ENCODE results near the gene MAU2. TPM values are rescaled to one million over a fixed set of nuclear protein-coding genes. Genes with fewer than 3 reads are reported as not detected.

The MAU2 gene
- total RNA-seq, 1 experiment from 2014 or later: 48.4 TPM

GRCh38 chr19:19345970-19346369 is 25.3 kb downstream of the MAU2 start:
- no peak overlapping the region for H3T11ph ChIP-seq (ENCODE audit: low read length)
- H3K79me2 ChIP-seq (ENCODE audit: insufficient read depth, low read length): no peaks in the 10 kb centered on the region
- no peak overlapping the region for H4K8ac ChIP-seq (replicated peaks; ENCODE audit: insufficient read length, low read depth, low read length)
- no peak overlapping the region for H3K56ac ChIP-seq (ENCODE audit: insufficient read length, low read depth, low read length)
- H3K9ac ChIP-seq (ENCODE audit: extremely low read depth, insufficient read length, low read length): no peak overlapping the region
- no peak overlapping the region for H2BK12ac ChIP-seq (ENCODE audit: insufficient read length, low read depth, low read length)
- DNase-seq: no peak
- no peak overlapping the region for H2BK5ac ChIP-seq (ENCODE audit: insufficient read length, low read length)
- H3K14ac ChIP-seq (ENCODE audit: insufficient read depth, low read length): no peak overlapping the region
- H3K4me1 Mint-ChIP-seq: no peaks in the 10 kb centered on the region
- no peak overlapping the region; a peak in 1 of 7 replicates for H3K27ac Mint-ChIP-seq
- no peaks in the 10 kb centered on the region for H3K9me3 ChIP-seq (ENCODE audit: control insufficient read depth, low read depth, low read length)
- no peaks in the 10 kb centered on the region for H3K4me1 ChIP-seq (ENCODE audit: insufficient read depth, low read length)
- TF ChIP-seq, protein P1, sequence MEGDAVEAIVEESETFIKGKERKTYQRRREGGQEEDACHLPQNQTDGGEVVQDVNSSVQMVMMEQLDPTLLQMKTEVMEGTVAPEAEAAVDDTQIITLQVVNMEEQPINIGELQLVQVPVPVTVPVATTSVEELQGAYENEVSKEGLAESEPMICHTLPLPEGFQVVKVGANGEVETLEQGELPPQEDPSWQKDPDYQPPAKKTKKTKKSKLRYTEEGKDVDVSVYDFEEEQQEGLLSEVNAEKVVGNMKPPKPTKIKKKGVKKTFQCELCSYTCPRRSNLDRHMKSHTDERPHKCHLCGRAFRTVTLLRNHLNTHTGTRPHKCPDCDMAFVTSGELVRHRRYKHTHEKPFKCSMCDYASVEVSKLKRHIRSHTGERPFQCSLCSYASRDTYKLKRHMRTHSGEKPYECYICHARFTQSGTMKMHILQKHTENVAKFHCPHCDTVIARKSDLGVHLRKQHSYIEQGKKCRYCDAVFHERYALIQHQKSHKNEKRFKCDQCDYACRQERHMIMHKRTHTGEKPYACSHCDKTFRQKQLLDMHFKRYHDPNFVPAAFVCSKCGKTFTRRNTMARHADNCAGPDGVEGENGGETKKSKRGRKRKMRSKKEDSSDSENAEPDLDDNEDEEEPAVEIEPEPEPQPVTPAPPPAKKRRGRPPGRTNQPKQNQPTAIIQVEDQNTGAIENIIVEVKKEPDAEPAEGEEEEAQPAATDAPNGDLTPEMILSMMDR (conservative IDR thresholded peaks at IDR 0.05): no peak
- no peaks in the 10 kb centered on the region for H3K27me3 Mint-ChIP-seq (ENCODE audit: low read depth)
- peaks cover 26 to 67% (median 59%) of the 10 kb centered on the region in 3 experiments for H3K36me3 Mint-ChIP-seq (ENCODE audit: insufficient read depth in 1 of 3, low read depth in 3 of 3)
- H4K20me1 ChIP-seq (ENCODE audit: control insufficient read depth, insufficient read depth, insufficient read length): no peaks in the 10 kb centered on the region
- no peak overlapping the region for H3K4me3 Mint-ChIP-seq
- H3K18ac ChIP-seq (ENCODE audit: insufficient read length, low read depth, low read length): no peak overlapping the region
- H3K27ac ChIP-seq (ENCODE audit: insufficient read length, low read depth, low read length): no peak overlapping the region
- H3K9me3 Mint-ChIP-seq: no peaks in the 10 kb centered on the region
- no peaks in the 10 kb centered on the region for H3K27me3 ChIP-seq (ENCODE audit: insufficient read depth, low read length)
- H3K23ac ChIP-seq (ENCODE audit: insufficient read length, low read depth, low read length): no peak overlapping the region
- no peaks in the 10 kb centered on the region for H3K23me2 ChIP-seq (ENCODE audit: insufficient read length, low read depth, low read length, poor library complexity, severe bottlenecking)
- H2AK5ac ChIP-seq (ENCODE audit: insufficient read length, low read length): no peak overlapping the region
- H4K91ac ChIP-seq (ENCODE audit: insufficient read length, low read depth, low read length): no peak overlapping the region
- no peaks in the 10 kb centered on the region for H3K79me1 ChIP-seq (ENCODE audit: insufficient read depth, low read depth, low read length, poor library complexity, severe bottlenecking)
- no peak overlapping the region for H2BK120ac ChIP-seq (ENCODE audit: low read depth, low read length, poor library complexity, severe bottlenecking)
- H2BK20ac ChIP-seq (ENCODE audit: low read depth, low read length, poor library complexity, severe bottlenecking): no peak overlapping the region
- no peak overlapping the region for H4K5ac ChIP-seq (ENCODE audit: insufficient read length, low read depth, low read length)
- no CpG with 5 or more reads among the region's 11 CpGs for WGBS (ENCODE audit: extremely low coverage, insufficient read length, low lambda C conversion rate)
- no peak overlapping the region for H3K4me2 ChIP-seq (ENCODE audit: insufficient read depth, insufficient read length, low read length)
- H2AFZ ChIP-seq (ENCODE audit: low read length): no peak overlapping the region
- H3K4ac ChIP-seq (ENCODE audit: low read depth, low read length): no peak overlapping the region
- H2BK15ac ChIP-seq (ENCODE audit: low read depth, low read length): no peak overlapping the region

Measured in H9 (cell line).